Psoas muscle (tissue), 8 donors: Measurements from ENCODE around the gene ZNF544. TPM values are rescaled to one million over a fixed set of nuclear protein-coding genes. Genes with fewer than 3 reads are reported as not detected.

Experiments used
- ATAC-seq, 4 donors: fragments of 200-7000 bp; cut with Tn5 transposase; one replicate each; pipeline ENCODE4 v1.9.1; 2020; ENCODE audit warnings: moderate library complexity in 3 of 4, mild to moderate bottlenecking in 2 of 4
- DNase-seq, 2 donors: peaks; one replicate each; pipeline ENCODE4 v3.0.0-alpha.2; 2020
- H3K27ac ChIP-seq: fragments of 200-600 bp; one replicate; pipeline ENCODE4 v1.8.0; 2022
- H3K27me3 ChIP-seq, 3 donors: fragments of 200-600 bp in 1 of 3; one replicate each; pipeline versions ENCODE4 v1.6.1 to v1.8.0; 2013 to 2022; ENCODE audit warnings: low read length in 2 of 3, mild to moderate bottlenecking in 2 of 3, moderate library complexity in 1 of 3; ENCODE audit not compliant: insufficient read depth in 3 of 3
- H3K36me3 ChIP-seq, 2 donors: fragments of 200-600 bp in 1 of 2; one replicate each; pipeline versions ENCODE4 v1.6.1 to v1.8.0; 2013 to 2022; ENCODE audit warnings: low read depth in 1 of 2, mild to moderate bottlenecking in 1 of 2, moderate library complexity in 1 of 2; ENCODE audit not compliant: insufficient read depth in 1 of 2
- H3K4me1 ChIP-seq: fragments of 200-600 bp; one replicate; pipeline ENCODE4 v1.8.0; 2022
- H3K4me3 ChIP-seq: fragments of 200-600 bp; one replicate; pipeline ENCODE4 v1.8.0; 2022; ENCODE audit warnings: mild to moderate bottlenecking
- H3K9me3 ChIP-seq: fragments of 200-600 bp; one replicate; pipeline ENCODE4 v1.8.0; 2022
- WGBS, 3 donors: extraction: QIAGEN DNeasy Blood & Tissue Kit; methylation state at CpG; one replicate each; pipeline versions ENCODE4 v1.1.6 to v1.1.7; 2013; 5-methylcytosine and 5-hydroxymethylcytosine counted together
- intact Hi-C, 2 donors: fragments of 100-400 bp; cut with DNase I; formaldehyde crosslinking; loops; one replicate each; pipeline versions ENCODE4 v1.11.0 to v1.14.2; 2022
- polyA plus RNA-seq, 3 donors: library from polyadenylated mRNA; stranded (reverse); fragments of 200-250 nt; gene quantifications; one replicate each; pipeline ENCODE4 v1.2.3, GENCODE V29; 2013
- total RNA-seq, 4 donors: library from RNA; stranded (reverse); fragmentation: NEBNext Ultra II Directional in 2 of 4; extraction: Animal tissue kit (Norgen Biotek cat#: 25700) in 2 of 4; gene quantifications; one replicate each; pipeline versions ENCODE4 v1.2.1 to v1.2.4, GENCODE V29; 2021 to 2023
- TF ChIP-seq, protein P1 (sequence below): fragments of 200-600 bp; IDR thresholded peaks from one replicate; pipeline ENCODE4 v1.8.0; 2022; ENCODE audit warnings: antibody characterized with exemption
- donor health status: healthy with polysubstance abuse.
- donor health status: DM: no; HTN: no; CAD: no; lungs with moderate emphysema.
- donor health status: Bipolar disorder and iron deficiency.
- donor health status: healthy.
- donor health status: DM: yes; HTN: yes; CAD: no.
- donor health status: DM: no; HTN: no; CAD: no.
- donor health status: DM: no; HTN: no; CAD: no.
- donor health status: DM: yes; HTN: yes; CAD: no.

ZNF544 gene
- total and polyA plus RNA-seq, 7 donors = 2.4 to 15.3 (median 5.1) TPM

DNA sequence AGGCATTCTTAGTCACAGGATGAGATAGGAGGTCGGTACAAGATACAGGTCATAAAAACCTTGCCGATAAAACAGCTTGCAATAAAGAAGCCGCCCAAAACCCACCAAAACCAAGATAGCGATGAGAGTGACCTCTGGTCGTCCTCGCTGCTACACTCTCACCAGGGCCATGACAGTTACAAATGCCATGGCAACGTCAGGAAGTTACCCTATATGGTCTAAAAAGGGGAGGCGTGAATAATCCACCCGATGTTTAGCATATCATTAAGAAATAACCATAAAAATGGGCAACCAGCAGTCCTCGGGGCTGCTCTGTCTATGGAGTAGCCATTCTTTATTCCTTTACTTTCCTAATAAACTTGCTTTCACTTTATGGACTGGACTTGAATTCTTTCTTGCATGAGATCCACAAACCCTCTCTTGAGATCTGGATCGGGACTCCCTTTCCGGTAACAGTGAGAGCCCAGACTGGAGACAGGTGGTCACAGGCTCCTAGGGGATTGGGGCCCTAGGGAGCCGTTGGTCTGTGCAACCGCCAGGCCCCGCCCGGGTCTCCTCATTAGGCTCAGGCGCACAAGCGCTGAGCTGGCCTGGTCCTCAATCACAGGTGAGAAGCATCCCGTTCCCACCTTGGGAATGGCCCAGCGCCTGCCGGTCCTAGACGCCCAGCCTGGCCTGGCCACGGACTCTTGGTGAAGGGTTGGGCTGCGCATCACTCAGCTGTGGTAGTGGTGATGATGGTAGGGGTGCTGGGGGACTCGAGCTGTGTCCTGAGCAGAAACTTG lies 10.9 kb upstream of the ZNF544 start:
- DNase-seq (no peak), ATAC-seq (no peak)
- no peaks in the 10 kb centered on the region for H3K27me3 ChIP-seq
- H3K4me3 ChIP-seq = no peak overlapping the region
- H3K27ac ChIP-seq = no peak overlapping the region
- H3K9me3 ChIP-seq = peaks cover 72% of the 10 kb centered on the region
- intact Hi-C loops = no loop called here
- TF ChIP-seq, protein P1, sequence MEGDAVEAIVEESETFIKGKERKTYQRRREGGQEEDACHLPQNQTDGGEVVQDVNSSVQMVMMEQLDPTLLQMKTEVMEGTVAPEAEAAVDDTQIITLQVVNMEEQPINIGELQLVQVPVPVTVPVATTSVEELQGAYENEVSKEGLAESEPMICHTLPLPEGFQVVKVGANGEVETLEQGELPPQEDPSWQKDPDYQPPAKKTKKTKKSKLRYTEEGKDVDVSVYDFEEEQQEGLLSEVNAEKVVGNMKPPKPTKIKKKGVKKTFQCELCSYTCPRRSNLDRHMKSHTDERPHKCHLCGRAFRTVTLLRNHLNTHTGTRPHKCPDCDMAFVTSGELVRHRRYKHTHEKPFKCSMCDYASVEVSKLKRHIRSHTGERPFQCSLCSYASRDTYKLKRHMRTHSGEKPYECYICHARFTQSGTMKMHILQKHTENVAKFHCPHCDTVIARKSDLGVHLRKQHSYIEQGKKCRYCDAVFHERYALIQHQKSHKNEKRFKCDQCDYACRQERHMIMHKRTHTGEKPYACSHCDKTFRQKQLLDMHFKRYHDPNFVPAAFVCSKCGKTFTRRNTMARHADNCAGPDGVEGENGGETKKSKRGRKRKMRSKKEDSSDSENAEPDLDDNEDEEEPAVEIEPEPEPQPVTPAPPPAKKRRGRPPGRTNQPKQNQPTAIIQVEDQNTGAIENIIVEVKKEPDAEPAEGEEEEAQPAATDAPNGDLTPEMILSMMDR = no peak
- H3K36me3 ChIP-seq = peaks cover 3 to 9% of the 10 kb centered on the region in 2 donors
- WGBS, 3 donors = 94 to 96% (median 95%) methylated on average over 25 of the region's 25 CpGs
- H3K4me1 ChIP-seq = no peaks in the 10 kb centered on the region

DNA sequence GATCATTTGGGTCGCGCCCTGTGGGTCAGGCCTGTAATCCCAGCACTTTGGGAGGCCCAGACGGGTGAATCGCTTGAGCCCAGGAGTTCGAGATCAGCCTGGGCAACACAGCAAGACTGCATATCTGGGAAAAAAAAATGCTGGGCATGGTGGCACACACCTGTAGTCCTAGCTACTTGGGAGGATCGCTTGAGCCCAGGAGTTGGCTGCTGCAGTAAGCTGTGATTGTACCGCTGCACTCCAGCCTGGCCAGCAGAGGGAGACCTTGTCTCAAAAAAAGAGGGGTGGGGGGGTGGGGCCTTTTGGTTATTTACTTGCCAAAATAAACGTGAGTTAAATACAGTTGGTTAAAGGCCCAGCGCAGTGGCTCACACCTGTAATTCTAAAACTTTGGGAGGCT lies 9.8 kb upstream of the ZNF544 start:
- no peak overlapping the region for H3K4me3 ChIP-seq
- H3K4me1 ChIP-seq = no peaks in the 10 kb centered on the region
- H3K27ac ChIP-seq = no peak overlapping the region
- no peaks in the 10 kb centered on the region for H3K36me3 ChIP-seq
- TF ChIP-seq, protein P1 = no peak
- no peaks in the 10 kb centered on the region for H3K27me3 ChIP-seq
- peaks cover 69% of the 10 kb centered on the region for H3K9me3 ChIP-seq
- 46 to 53% (median 51%) methylated on average over 9 of the region's 9 CpGs for WGBS, 3 donors
- DNase-seq (no peak), ATAC-seq (no peak)
- intact Hi-C loops = no loop called here

DNA sequence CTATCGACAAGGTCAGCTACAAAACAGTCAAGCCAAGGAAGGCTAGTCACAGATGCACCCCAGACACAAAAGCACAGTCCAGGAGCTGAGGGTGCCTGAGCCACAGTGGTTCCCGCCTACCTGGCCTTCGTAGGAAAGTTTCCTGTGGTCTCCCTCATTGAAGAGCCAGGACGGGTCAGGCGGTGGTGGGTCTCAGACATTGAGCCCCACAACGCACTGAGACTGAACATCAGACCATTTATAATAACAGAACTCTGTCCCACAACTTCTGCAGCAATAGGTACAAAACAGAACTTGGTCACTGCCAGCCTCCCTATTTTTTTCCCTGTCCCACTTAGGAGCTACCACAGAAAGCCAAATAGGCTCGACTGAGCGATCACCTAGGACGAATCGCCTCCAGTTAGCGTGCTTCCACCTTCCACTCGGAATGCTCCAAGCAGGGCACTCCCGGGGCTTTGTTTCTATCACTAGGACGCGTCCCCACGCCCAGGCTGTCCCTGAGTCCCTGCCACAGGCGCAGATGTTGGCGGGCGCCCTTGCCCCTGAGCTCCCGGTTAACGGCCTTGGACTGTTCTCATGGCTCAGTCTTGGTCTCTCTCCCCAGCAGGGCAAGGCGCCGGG lies 640 bp upstream of the ZNF544 start:
- Histone ChIP-seq H3K27me3 (no peaks in the 10 kb centered on the region), H3K27ac (peak overlapping the region; percentile 76), H3K9me3 (peaks cover 67% of the 10 kb centered on the region), H3K36me3 (peaks cover 13 to 36% of the 10 kb centered on the region in 2 donors), H3K4me1 (peaks cover 8% of the 10 kb centered on the region), H3K4me3 (peak overlapping the region; percentile 92)
- DNase-seq (no peak), ATAC-seq (peak in 2 of 4 donors; percentile 19 to 23)
- TF ChIP-seq, protein P1 = no peak
- intact Hi-C loops = no loop called here
- WGBS, 3 donors = 6 to 7% (median 6%) methylated on average over 23 of the region's 23 CpGs

DNA sequence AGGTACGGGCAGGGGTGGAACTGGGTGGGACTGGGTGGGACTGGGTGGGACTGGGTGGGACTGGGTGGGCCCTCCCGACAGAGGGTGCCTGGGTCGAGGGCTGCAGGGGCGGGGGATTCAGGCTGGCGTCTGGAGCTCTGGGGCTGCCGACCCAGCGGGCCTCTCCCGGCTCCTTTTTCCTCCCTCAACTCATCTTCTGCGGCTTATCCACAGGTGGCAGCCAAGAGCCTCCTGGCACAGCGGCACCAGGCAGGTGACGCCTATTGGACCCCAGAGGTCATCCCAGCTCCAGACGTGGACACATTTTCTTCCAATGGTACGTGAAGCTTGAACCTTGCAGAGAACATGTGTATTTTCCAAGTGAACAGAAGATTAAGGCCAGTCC lies 533 bp downstream of the ZNF544 start:
- no peak for DNase-seq
- intact Hi-C loops = no loop called here
- TF ChIP-seq, protein P1 = no peak

More for the DNA sequence above, 533 bp downstream of the ZNF544 start:
- H3K9me3 ChIP-seq = peaks cover 66% of the 10 kb centered on the region
- H3K4me3 ChIP-seq = peak overlapping the region; percentile 92
- peaks cover 15 to 48% of the 10 kb centered on the region in 2 donors for H3K36me3 ChIP-seq
- peaks cover 8% of the 10 kb centered on the region for H3K4me1 ChIP-seq
- peak in 2 of 4 donors; percentile 11 to 41 for ATAC-seq
- WGBS, 3 donors = 6 to 16% (median 12%) methylated on average over 8 to 13 of the region's 13 CpGs
- no peaks in the 10 kb centered on the region for H3K27me3 ChIP-seq
- peak overlapping the region; percentile 76 for H3K27ac ChIP-seq
